GM12891 (cell line): ENCODE data around the gene APOE.

Experiments
- PAX5 ChIP-seq: IDR thresholded peaks from 2 replicates; pipeline ENCODE4 v1.6.1; 2011; ENCODE audit warnings: low read length, moderate library complexity, mild to moderate bottlenecking; ENCODE audit not compliant: insufficient read depth, severe bottlenecking
- POLR2A ChIP-seq: IDR thresholded peaks from 2 replicates; pipeline ENCODE4 v1.6.1; 2011; ENCODE audit warnings: low read depth, low read length, control low read depth
- POLR2AphosphoS5 ChIP-seq: IDR thresholded peaks from 2 replicates; pipeline ENCODE4 v1.6.1; 2011; ENCODE audit warnings: low read depth, low read length, control low read depth
- SPI1 ChIP-seq: IDR thresholded peaks from 2 replicates; pipeline ENCODE4 v1.6.1; 2011; ENCODE audit warnings: low read depth, low read length, control low read depth
- TAF1 ChIP-seq: IDR thresholded peaks from 2 replicates; pipeline ENCODE4 v1.6.1; 2011; ENCODE audit warnings: low read depth, low read length, control low read depth

GRCh38 chr19:44897835-44898234, 7.8 kb upstream of the APOE start:
- TF ChIP-seq POLR2A (no peak), TAF1 (no peak), POLR2AphosphoS5 (no peak), PAX5 (no peak), SPI1 (no peak)
